Measurements from ENCODE around the gene TGIF2.
"Not testable (repeated sequence)": the region's sequence is repeated elsewhere in the genome, so short reads cannot be mapped to it uniquely, and the experiment has no call there.

TGIF2 gene

DNA sequence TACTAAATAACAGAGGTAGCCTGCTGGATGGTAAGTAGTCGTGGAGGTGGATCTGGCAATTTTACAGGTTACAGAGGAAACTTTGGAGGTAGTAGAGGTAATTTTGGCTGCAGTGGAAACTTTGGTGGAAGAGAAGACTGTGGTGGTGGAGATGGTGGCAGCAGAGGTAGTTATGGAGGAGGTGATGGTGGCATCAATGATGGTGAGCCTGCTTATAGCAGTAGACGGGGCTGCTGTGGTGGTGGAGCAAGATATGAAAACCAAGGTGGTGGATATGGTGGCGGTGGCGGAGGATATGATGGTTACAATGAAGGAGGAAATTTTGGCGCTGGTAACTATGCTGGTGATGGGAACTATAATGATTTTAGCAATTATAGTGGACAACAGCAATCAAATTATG is 47.5 kb downstream of the TGIF2 start:
- no peak for DNase-seq

DNA sequence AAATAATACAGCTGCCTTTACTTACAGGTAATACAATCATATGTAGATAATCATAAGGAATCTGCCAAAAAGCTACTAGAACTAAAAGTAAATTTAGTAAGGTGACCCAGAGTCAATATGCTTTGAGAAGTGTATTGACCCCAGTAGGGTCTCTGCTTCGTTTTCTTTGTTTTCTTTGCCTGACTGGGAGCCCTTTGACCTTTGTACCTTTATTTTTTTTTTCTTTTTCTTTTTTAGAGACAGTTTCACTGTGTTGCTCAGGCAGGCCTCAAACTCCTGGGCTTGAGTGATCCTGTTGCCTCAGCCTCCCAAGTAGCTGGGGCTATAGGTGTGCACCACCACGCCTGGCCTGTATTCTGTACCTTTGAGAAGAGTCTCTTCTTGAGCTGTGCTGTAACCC is 50.0 kb downstream of the TGIF2 start:
- no peak for DNase-seq

DNA sequence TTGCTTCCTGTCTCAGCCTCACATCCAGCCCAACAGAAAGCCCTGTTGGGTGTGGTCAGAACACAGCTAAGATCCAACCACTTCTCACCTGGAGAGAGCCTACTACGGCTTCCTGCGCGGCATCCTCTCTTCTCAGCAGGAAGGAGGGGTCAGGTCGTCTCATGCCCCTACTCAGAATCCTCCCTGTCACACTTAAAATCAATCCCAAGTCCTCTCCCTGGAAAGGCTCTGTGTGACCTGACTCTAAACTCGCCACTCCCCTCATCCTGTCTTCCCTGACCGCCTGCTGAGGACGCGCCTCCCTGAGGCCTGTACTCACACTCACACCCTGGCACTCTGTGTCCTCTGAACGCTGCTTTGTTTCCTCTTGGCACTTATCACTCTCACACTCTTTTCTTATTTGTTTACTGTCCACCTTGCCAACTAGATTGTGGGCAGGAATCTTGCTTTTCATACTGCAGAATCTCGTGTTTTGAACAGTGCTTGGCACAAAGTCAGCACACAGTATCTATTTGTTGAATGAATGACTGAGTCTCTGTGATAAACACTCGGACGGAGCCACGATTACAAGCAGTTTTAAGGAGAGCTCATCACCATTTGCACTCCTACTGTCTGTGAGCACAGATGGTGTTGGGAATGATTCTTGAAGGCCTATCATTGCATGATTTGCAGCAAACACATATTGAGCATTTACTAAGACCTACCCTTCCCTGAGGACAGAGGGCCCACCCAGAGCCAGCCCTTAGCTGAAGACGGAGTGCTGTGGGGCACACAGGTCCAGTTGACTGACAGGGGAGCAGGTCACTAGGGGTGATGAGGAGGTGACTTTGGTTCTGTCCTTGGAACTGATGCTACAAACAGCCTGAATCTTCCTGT is 50.9 kb downstream of the TGIF2 start:
- no peak for DNase-seq

DNA sequence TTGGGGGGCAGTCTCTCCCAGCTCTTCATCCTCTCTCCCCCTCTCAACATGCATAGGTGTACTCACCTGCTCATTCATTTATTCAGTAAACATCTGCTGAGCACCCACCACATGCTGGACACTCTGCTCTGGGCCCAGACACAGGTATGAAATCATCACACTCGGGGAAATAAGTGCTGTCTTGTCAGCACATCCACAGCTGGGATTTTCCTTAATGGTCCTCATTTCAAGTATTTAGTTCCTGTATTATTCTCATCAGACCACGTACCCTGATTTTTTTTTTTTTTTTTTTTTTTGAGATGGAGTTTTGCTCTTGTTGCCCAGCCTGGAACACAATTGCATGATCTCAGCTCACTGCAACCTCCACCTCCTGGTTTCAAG is 51.5 kb downstream of the TGIF2 start:
- DNase-seq, result no peak

DNA sequence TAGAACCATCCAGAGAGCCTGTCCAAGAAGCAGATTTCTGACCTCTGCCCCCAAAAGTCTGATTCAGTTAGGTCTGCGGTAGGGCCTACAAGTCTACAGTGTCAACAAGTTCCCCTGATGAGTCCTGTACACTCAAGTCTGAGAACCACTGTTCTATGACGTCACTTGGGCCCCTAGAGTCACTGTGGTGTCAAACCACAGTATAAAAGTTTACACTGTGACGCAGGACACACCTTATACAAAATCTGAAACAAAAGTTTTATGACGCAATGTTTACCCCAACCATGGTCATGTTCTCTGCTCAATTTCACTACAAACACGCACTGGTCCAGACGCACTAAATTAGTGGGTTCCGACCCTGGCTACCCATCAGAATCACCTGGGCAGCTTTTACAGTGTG is 54.7 kb downstream of the TGIF2 start:
- no peak for DNase-seq

DNA sequence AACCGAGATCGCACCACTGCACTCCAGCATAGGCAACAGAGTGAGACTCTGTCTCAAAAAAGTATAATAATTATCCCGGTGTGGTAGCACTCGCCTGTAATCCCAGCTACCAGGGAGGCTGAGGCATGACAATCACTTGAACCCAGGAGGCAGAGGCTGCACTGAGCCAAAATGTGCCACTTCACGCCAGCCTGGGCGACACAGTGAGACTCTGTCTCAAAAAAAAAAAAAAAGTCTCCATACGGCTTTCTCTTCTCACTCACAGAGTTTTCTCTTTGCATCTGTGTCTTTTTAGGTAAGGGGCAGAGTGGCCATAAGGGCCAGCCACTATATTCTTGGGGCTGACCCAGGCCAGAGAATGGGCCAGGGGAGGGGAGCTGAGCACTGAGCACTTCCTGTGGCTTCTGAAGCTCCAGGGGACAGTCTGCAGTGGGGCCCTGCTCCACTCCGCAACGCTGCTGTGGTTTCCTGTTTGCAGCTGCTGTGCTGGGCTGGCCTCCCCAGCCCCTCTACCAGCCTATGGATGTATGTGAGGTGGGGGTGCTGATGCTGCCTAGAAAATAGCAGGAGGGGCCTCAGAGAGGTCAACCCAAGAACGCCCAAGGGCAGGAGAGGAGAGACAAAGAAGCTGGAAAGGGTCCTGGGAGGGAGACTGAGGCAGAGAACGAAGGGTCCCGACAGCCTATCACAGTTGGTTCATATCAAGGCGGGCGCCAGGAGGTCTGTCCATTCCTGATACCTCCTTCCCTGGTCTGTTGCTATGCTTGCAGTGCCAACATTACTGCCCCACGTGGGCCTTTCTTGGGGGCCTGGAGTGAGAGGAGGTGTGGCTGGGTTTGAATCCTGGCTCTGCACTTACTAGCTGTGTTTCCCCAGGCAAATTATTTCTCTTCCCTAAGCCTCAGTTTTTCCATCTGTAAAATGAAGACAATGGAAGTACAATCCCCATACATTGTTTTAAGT is 56.6 kb downstream of the TGIF2 start:
- no peak for DNase-seq

DNA sequence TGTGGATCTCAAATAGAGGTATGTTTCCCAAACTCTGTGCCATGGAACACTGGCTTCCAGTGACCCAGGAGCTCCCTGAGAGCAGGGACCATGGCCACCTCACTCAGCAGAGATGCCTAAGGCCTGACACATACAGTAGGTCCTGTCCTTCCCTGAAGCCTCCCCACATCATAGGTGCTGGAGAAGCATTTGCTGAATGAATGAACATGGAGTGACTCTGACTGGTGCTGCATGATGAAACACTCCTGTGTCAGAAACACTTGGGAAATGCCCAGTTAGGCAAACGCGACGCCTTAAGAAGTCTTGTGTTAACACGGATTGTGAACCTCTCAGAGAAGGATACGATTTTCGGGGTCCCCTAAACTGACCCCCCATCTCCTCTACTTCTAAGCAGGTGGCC is 58.2 kb downstream of the TGIF2 start:
- no peak for DNase-seq

DNA sequence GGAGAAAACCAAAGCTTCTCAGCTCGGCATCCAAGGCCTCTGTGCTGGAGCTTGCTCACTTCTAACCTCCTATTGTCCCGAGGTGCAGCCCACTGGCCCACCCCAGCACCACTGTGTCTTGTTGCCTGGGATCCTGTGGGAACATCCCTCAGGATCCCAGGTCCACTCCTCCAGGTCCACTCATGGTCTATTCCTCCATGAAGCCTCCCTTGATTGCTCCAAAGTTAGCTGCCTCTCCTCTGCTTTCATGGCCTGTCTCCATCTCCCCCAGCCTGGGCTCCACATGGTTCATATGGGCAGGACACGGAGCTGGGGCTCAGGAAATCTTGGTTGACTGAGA is 58.7 kb downstream of the TGIF2 start:
- DNase-seq, result no peak

DNA sequence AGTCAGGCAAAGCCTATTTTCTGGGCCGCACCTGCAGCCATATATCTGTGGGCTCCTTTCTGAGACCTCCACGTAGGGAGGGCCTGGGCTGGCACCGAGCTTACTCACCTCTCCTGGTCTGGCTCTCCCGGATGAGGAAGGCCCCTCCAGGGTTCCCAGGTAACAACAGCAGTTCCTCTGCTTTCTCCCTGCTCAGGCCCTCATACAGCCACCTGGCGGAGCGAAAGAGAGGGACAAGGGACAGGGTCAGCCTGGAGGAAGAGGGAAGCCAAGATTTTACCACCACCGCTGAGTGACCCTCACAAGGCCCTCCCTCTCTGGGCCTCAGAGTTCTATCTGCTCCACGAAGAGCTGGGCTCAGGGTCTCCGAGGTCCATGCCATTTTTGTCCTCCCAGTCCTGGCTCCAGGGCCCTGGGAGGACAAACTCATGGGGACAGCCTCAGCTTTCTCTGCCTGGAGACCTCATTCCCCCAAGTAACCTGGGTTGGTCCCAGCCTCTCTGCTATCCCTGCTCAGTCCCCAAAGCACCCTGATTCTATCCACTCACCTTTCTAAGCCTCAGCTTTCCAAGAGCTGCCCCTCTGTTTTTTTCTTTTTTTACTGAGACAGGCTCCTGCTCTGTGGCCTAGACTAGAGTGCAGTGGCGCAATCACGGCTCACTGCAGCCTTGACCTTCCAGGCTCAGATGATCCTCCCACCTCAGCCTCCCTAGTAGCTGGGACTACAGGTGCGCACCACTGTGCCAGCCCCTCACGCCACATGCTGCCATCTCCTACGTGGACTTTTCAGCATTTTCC is 59.3 kb downstream of the TGIF2 start:
- DNase-seq, result no peak

DNA sequence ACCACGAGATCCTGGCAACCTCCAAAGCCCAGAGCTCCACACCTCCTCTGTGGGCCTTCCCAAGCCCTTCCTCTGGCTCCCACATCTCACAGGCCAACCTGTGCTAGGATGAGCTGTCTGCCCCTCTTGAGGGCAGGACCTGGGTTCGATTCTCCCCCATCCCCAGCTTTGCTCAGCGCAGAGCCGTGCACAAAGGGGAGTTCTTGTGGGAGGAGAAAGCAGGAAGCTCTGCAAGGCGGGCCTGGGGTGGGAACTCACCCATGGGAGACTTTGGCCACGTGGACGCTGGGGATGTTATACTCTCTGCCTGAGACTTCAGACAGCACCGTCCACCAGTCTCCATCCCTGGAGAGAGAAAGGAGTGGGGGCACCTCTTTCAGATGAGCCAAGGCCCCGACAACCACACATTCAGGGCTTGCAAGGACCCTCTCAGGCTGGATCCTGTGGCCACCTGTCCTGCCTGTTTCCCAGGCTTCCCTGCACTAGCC is 59.9 kb downstream of the TGIF2 start:
- DNase-seq, result no peak

DNA sequence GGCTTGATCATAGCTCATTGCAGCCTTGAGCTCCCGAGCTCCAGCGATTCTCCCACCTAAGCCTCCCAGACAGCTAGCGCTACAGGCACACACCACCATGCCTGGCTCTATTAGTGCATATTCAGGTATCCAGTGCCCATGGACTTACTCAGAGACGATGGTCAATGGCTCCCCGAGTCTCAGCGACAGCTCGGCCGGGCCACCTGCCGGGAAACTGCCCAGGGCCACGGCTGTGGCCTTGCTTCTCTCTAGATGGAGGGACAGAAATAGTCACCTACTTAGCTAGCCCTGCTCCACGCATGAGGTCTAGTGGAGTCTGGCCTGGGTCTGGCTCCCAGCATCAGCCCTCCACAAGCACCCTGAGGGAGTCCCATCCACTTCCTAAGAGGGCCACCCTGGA is 60.9 kb downstream of the TGIF2 start:
- DNase-seq, result no peak

DNA sequence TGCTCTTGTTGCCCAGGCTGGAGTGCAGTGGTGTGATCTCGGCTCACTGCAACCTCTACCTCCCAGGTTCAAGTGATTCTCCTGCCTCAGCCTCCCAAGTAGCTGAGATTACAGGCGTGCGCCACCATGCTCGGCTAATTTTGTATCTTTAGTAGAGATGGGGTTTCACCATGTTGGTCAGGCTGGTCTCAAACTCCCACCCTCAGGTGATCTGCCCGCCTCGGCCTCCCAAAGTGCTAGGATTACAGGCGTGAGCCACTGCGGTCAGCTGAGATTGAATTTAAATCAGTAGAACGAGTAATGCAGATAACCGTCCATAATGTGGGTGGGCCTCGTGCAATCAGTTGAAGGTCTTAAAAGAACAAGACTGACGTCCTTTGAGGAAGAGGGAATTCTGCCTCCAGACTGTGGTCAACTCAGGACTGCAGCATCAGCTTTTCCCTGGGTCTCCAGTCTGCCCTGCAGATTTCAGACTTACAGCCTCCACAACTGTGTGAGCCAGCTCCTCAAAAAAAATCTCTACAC is 65.5 kb downstream of the TGIF2 start:
- not testable (repeated sequence) for DNase-seq

DNA sequence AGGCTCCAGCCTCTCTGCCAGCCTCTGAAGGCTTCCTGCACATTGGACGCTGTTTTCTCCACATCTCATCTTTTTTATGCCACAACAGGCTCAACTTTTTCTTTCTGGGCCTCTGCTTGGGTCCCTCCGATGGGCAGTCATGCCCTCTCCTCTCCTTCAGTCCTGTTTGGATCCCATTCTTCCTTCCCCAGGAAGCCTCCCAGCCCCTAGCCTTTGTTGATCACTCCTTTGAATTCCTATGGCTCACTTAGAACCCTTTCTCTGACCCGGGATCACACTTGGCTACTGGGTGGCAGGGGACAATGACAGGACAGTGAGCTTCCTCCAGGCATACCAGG is 68.1 kb downstream of the TGIF2 start:
- no peak for DNase-seq

DNA sequence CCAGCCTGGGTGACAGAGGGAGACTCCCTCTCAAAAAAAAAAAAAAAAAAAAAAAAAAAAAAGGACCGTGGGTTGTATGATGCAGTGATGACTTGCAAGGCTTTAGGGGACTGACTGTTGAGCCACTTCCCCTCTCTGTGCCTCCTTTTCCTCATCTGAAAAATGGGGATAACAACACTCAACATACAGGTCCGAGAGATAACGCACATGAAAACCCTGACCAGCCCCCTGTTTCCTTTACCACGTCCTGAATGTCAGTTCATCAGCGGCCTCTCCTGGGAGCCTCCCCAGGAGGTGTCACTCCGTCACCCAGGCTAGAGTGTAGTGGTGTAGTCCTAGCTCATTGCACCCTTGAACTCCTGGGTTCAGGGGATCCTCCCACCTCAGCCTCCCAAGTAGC is 68.7 kb downstream of the TGIF2 start:
- no peak for DNase-seq
